Activated T-cell treated with anti-CD3 and anti-CD28 coated beads for 1 hour (primary cell): ENCODE data around the gene TMCC1.
"Not testable (repeated sequence)": the region's sequence is repeated elsewhere in the genome, so short reads cannot be mapped to it uniquely, and the experiment has no call there.

Source experiments
- DNase-seq: peaks from one replicate; pipeline ENCODE4 v3.0.0-alpha.2; 2020; ENCODE audit warnings: low read depth

Gene TMCC1

GRCh38 chr3:129836381-129837064 is 57.0 kb downstream of the TMCC1 start:
- DNase-seq = no peak

GRCh38 chr3:129835198-129835597 is 58.3 kb downstream of the TMCC1 start:
- no peak for DNase-seq

DNA sequence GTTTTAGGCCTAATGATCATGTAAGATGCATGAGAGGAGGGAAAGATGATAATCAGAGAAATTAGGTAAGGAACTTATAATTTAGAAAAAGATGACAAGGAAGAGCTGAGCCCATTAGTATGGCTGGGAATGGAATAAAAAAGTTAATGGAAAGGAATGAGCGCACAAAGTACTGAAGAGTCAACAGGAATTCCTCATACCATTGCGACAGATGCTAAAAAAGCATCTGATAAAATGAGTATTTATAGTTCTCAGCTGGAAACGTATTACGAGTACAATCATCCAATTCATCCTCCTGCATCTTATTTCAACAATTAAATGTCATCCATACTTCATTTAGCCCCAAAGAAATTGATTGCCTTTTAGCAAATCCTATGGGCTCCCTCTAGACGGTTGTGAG is 58.9 kb downstream of the TMCC1 start:
- DNase-seq = no peak

DNA sequence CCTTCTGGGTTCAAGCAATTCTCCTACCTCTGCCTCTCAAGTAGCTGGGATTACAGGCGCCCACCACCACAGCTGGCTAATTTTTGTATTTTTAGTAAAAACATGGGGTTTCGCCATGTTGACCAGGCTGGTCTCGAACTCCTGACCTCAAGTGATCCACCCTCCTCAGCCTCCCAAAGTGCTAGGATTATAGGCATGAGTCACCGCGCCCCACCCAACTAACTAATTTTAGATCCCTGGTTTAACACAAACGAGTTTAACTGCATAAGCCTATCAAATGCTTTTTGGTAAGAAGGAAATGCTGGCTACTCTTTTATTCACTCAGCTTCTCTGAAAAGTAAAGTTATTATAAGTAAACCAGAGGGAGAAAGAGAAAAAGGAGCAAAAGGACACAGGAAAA is 61.6 kb downstream of the TMCC1 start:
- not testable (repeated sequence) for DNase-seq

DNA sequence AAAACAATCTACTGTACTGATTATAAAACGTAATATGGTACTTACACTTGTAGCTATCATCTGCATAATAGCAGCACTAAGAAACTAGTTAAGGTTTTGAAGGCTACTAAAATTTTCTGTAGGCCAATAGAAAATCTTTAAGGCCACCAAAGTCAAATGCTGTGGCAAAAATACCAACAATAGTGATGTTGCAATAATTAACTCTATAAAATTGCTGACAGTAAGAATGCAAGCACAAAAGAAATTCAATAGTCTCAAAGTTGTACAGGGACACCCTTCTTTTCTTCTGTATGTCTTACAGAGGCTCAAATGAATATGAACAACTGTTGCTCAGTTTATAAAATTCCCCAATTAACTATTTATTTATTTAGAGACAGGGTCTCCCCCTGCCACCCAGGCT is 62.0 kb downstream of the TMCC1 start:
- DNase-seq = no peak

DNA sequence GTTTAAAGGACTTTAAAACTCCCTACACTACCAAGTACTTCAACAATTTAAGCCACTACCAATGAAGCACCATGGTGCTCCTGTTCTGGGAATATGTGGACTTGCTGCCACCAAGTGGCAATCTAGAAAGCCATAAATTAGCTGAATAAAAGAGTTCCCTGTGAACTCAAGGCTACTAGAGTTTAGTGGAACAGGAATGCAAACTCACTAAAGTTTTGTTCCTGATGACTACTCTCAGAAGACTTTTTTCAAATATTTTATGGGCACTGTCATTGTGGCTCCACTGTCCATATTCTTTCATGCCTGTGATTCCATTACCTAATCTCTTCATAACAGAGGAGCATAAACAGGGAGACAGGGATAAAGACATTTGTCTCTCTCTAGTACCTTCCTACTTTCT is 63.9 kb downstream of the TMCC1 start:
- DNase-seq = no peak

GRCh38 chr3:129827765-129828164 is 65.7 kb downstream of the TMCC1 start:
- DNase-seq = no peak

DNA sequence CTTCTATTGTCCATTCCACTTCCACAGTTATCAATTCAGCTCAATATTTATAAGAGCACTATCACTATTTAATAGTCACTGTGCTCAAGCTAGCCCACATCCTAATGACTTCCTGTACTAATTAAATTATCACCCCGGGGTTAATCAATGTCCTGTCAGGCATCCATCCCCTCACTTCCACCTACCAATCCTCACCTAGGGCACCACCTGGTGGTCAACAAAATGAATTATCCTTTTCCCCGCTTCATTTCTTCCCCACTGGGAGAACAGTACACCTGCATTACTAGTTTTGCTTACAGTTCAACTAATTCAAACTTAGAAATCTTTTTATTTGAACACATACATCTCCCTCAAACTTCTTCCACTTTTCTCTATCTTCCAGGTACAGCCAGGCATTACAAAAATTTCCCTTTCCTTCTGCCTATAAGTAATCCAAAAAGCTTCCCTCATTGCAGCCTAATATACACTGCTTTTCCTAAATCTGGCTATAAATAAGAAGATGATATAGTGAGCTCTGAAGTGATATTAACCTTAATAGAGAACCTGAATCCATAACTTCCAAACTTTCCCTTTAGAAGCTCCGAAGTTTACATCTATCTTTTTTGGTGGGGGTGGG is 68.5 kb downstream of the TMCC1 start:
- peak; percentile 11 for DNase-seq

- no peak for DNase-seq
Measured at GRCh38 chr3:129822679-129823078, 70.8 kb downstream of the TMCC1 start.

- DNase-seq = no peak
Measured at GRCh38 chr3:129822241-129822640, 71.3 kb downstream of the TMCC1 start.

GRCh38 chr3:129820587-129820986 is 72.9 kb downstream of the TMCC1 start:
- no peak for DNase-seq

GRCh38 chr3:129812589-129812988 is 80.9 kb downstream of the TMCC1 start:
- DNase-seq = no peak

- no peak for DNase-seq
Measured at GRCh38 chr3:129809297-129809696, 84.2 kb downstream of the TMCC1 start.

- no peak for DNase-seq
Measured at GRCh38 chr3:129796146-129796545, 97.4 kb downstream of the TMCC1 start.

DNA sequence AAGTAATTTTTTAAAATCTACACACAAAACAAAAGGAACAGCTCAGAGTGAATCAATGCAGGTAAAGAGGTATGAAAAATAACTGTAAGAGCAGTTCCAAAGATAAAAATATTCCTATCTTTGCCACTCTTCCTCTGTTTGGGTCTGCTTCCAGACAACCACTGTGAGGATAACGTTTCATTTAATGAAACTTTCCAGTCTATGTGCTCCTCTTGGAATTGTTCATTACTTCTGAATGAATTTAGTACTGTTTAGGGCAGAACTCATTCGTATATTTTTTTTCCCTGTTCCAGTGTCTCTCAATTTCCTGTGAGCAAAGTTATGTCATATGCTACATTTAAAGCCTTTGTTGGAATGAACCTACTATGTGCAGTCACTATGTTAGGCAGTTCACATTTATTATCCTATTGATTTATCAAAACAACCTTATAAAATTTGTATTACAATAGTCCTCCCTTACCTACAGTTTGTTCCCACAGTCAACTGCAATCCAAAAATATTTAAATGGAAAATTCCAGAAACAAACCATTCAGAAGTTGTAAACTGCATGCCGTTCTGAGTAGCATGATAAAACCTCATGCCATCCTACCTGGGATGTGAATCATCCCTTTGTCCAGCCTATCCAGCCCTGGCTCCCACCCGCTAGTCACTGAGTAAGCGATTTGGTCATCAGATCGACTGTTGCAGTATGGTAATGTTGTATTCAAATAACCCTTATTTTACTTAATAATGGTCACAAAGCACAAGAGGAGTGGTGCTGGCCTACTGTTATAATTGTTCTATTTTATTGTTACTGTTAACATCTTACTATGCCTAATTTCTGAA is 98.1 kb downstream of the TMCC1 start:
- DNase-seq = no peak

GRCh38 chr3:129794311-129795185 is 99.0 kb downstream of the TMCC1 start:
- DNase-seq = no peak

GRCh38 chr3:129793942-129794310 is 99.6 kb downstream of the TMCC1 start:
- DNase-seq = no peak

DNA sequence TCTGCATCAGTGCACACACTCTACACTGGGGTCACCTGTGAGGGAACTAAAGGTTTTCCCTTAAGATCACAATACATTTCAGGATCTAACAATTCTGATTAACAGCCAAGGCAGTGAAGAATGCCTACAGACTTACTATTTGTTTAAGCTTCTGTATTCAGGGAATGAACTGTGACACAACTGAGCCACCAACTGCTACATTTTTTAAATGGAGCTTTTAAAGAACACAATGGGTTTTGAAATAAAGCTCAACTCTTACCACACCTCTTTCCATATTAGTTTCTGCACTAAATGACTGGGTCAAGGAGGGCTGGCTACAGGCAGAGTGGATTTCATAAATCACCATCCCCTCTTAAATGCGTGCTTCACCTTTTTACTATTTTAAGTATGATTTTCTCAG is 100.2 kb downstream of the TMCC1 start:
- no peak for DNase-seq

GRCh38 chr3:129783470-129783869 is 110.0 kb downstream of the TMCC1 start:
- no peak for DNase-seq

DNA sequence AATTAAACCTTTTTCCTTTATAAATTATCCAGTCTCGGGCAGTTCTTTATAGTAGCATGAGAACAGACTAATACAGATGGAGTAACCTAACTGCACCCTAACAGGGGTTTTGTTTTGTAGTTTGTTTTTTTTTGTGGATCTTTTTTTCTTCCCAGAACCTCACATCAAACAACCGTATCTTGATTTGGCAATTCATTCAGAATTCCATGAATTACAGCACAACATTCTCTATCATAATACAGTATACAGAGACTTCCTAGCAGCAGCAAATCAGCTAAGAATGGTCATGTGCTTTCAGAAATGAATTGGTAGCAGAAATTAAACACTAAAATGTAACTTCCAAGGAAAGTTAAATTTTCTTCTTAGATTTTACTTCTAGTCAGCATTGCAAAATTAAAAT is 114.6 kb downstream of the TMCC1 start:
- DNase-seq = no peak

- DNase-seq = no peak
Measured at GRCh38 chr3:129777806-129778205, 115.7 kb downstream of the TMCC1 start.

- no peak for DNase-seq
Measured at GRCh38 chr3:129775870-129776269, 117.6 kb downstream of the TMCC1 start.
